ENCODE measurements around the gene ADAMTS16. TPM values are rescaled to one million over a fixed set of nuclear protein-coding genes. Genes with fewer than 3 reads are reported as not detected.

Gene ADAMTS16
- total and polyA plus RNA-seq, 2 experiments from 2014 or later: 2.8 to 15.4 TPM

DNA sequence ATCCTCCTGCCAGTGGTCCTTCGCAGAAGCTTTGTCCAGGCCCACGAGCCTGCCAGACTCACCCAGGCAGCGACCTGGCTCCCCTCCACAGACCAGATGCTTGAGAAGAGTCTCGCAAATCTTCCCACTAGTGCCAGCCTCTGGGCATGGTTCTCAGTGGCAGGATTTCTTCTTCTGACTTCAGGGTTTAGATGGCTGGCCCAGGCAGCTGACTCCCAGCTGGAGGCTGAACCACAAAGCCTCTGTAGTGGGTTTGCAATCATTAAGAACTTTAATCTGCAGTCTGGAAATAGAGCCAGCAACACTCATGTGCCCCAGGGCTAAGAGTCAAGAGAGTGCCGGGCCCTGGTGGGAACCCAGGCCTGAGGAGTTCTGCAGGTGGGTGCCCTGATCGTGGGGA lies 191.7 kb downstream of the ADAMTS16 start (continued):
- TF ChIP-seq, protein P1, sequence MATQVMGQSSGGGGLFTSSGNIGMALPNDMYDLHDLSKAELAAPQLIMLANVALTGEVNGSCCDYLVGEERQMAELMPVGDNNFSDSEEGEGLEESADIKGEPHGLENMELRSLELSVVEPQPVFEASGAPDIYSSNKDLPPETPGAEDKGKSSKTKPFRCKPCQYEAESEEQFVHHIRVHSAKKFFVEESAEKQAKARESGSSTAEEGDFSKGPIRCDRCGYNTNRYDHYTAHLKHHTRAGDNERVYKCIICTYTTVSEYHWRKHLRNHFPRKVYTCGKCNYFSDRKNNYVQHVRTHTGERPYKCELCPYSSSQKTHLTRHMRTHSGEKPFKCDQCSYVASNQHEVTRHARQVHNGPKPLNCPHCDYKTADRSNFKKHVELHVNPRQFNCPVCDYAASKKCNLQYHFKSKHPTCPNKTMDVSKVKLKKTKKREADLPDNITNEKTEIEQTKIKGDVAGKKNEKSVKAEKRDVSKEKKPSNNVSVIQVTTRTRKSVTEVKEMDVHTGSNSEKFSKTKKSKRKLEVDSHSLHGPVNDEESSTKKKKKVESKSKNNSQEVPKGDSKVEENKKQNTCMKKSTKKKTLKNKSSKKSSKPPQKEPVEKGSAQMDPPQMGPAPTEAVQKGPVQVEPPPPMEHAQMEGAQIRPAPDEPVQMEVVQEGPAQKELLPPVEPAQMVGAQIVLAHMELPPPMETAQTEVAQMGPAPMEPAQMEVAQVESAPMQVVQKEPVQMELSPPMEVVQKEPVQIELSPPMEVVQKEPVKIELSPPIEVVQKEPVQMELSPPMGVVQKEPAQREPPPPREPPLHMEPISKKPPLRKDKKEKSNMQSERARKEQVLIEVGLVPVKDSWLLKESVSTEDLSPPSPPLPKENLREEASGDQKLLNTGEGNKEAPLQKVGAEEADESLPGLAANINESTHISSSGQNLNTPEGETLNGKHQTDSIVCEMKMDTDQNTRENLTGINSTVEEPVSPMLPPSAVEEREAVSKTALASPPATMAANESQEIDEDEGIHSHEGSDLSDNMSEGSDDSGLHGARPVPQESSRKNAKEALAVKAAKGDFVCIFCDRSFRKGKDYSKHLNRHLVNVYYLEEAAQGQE (IDR thresholded peaks at IDR 0.05; ENCODE audit: unreplicated experiment): no peak

DNA sequence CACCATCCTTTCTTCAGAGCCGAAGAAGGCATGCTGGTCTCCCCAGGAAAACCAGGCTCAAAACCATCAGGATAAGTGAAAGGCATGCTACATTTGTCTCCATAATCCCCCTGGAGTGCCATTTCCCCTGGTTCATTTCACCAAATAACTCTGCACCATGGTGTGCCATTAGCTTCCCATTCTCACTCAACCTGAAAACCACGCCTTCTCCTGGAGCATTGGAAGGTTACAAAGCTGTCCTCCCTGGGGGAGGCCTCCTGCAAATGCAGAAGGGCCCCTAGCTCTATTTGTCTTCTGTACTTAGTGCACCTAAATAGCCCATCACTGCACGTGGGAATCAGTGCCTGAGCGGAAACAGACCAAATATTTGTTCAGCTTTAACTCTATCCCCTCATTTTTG lies 192.2 kb downstream of the ADAMTS16 start:
- H3F3A ChIP-seq (replicated peaks; ENCODE audit: low read depth): no peaks in the 10 kb centered on the region
- H3K4me1 Mint-ChIP-seq: peaks cover 33% of the 10 kb centered on the region
- peaks cover 8% of the 10 kb centered on the region; the same call in 1 of the 2 replicates for H3K9me2 ChIP-seq (ENCODE audit: insufficient read depth)
- no peak overlapping the region for H3K4me3 Mint-ChIP-seq
- H3K27ac Mint-ChIP-seq: no peak overlapping the region
- peaks cover 7% of the 10 kb centered on the region; the same call in 2 of the 3 replicates for H3K36me3 Mint-ChIP-seq (ENCODE audit: low read depth)
- DNase-seq (ENCODE audit: low spot score) (no peak), ATAC-seq (no peak)
- H3K27me3 Mint-ChIP-seq (ENCODE audit: insufficient read depth, low read depth, poor library complexity): peaks cover 9% of the 10 kb centered on the region
- H3K27ac ChIP-seq (ENCODE audit: low read depth): no peak overlapping the region
- no peaks in the 10 kb centered on the region for H3K79me2 ChIP-seq (replicated peaks; ENCODE audit: insufficient read depth)
- no peak overlapping the region for H3K4me2 ChIP-seq
- no peaks in the 10 kb centered on the region for H4K20me1 ChIP-seq (replicated peaks; ENCODE audit: insufficient read depth)
- H3K27me3 ChIP-seq (ENCODE audit: insufficient read depth): no peaks in the 10 kb centered on the region
- H2AFZ ChIP-seq: no peak overlapping the region
- no peak overlapping the region for H3K4me3 ChIP-seq
- no peaks in the 10 kb centered on the region for H3K36me3 ChIP-seq (ENCODE audit: insufficient read depth)
- no peaks in the 10 kb centered on the region; the same call in 1 of the 3 replicates for H3K9me3 Mint-ChIP-seq
- H3K4me1 ChIP-seq (ENCODE audit: insufficient read depth): peaks cover 20% of the 10 kb centered on the region
- TF ChIP-seq CREB1 (CRISPR knock-in tag; IDR thresholded peaks at IDR 0.05; ENCODE audit: low read depth) (no peak), NANOG (IDR thresholded peaks at IDR 0.05; ENCODE audit: borderline replicate concordance) (no peak), STAT1 (IDR thresholded peaks at IDR 0.05; ENCODE audit: unreplicated experiment) (no peak), ZNF331 (CRISPR knock-in tag; IDR thresholded peaks at IDR 0.05; ENCODE audit: low read depth) (no peak), EZH2phosphoT487 (IDR thresholded peaks at IDR 0.05; ENCODE audit: unreplicated experiment) (no peak), EZH2 (IDR thresholded peaks at IDR 0.05; ENCODE audit: low read depth, unreplicated experiment) (no peak)
- TF ChIP-seq, protein P2, sequence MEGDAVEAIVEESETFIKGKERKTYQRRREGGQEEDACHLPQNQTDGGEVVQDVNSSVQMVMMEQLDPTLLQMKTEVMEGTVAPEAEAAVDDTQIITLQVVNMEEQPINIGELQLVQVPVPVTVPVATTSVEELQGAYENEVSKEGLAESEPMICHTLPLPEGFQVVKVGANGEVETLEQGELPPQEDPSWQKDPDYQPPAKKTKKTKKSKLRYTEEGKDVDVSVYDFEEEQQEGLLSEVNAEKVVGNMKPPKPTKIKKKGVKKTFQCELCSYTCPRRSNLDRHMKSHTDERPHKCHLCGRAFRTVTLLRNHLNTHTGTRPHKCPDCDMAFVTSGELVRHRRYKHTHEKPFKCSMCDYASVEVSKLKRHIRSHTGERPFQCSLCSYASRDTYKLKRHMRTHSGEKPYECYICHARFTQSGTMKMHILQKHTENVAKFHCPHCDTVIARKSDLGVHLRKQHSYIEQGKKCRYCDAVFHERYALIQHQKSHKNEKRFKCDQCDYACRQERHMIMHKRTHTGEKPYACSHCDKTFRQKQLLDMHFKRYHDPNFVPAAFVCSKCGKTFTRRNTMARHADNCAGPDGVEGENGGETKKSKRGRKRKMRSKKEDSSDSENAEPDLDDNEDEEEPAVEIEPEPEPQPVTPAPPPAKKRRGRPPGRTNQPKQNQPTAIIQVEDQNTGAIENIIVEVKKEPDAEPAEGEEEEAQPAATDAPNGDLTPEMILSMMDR (conservative IDR thresholded peaks at IDR 0.05; ENCODE audit: low read depth in 2 of 2): no peak
- TF ChIP-seq, protein P3, sequence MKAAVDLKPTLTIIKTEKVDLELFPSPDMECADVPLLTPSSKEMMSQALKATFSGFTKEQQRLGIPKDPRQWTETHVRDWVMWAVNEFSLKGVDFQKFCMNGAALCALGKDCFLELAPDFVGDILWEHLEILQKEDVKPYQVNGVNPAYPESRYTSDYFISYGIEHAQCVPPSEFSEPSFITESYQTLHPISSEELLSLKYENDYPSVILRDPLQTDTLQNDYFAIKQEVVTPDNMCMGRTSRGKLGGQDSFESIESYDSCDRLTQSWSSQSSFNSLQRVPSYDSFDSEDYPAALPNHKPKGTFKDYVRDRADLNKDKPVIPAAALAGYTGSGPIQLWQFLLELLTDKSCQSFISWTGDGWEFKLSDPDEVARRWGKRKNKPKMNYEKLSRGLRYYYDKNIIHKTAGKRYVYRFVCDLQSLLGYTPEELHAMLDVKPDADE (IDR thresholded peaks at IDR 0.05): no peak
- TF ChIP-seq, protein P4, sequence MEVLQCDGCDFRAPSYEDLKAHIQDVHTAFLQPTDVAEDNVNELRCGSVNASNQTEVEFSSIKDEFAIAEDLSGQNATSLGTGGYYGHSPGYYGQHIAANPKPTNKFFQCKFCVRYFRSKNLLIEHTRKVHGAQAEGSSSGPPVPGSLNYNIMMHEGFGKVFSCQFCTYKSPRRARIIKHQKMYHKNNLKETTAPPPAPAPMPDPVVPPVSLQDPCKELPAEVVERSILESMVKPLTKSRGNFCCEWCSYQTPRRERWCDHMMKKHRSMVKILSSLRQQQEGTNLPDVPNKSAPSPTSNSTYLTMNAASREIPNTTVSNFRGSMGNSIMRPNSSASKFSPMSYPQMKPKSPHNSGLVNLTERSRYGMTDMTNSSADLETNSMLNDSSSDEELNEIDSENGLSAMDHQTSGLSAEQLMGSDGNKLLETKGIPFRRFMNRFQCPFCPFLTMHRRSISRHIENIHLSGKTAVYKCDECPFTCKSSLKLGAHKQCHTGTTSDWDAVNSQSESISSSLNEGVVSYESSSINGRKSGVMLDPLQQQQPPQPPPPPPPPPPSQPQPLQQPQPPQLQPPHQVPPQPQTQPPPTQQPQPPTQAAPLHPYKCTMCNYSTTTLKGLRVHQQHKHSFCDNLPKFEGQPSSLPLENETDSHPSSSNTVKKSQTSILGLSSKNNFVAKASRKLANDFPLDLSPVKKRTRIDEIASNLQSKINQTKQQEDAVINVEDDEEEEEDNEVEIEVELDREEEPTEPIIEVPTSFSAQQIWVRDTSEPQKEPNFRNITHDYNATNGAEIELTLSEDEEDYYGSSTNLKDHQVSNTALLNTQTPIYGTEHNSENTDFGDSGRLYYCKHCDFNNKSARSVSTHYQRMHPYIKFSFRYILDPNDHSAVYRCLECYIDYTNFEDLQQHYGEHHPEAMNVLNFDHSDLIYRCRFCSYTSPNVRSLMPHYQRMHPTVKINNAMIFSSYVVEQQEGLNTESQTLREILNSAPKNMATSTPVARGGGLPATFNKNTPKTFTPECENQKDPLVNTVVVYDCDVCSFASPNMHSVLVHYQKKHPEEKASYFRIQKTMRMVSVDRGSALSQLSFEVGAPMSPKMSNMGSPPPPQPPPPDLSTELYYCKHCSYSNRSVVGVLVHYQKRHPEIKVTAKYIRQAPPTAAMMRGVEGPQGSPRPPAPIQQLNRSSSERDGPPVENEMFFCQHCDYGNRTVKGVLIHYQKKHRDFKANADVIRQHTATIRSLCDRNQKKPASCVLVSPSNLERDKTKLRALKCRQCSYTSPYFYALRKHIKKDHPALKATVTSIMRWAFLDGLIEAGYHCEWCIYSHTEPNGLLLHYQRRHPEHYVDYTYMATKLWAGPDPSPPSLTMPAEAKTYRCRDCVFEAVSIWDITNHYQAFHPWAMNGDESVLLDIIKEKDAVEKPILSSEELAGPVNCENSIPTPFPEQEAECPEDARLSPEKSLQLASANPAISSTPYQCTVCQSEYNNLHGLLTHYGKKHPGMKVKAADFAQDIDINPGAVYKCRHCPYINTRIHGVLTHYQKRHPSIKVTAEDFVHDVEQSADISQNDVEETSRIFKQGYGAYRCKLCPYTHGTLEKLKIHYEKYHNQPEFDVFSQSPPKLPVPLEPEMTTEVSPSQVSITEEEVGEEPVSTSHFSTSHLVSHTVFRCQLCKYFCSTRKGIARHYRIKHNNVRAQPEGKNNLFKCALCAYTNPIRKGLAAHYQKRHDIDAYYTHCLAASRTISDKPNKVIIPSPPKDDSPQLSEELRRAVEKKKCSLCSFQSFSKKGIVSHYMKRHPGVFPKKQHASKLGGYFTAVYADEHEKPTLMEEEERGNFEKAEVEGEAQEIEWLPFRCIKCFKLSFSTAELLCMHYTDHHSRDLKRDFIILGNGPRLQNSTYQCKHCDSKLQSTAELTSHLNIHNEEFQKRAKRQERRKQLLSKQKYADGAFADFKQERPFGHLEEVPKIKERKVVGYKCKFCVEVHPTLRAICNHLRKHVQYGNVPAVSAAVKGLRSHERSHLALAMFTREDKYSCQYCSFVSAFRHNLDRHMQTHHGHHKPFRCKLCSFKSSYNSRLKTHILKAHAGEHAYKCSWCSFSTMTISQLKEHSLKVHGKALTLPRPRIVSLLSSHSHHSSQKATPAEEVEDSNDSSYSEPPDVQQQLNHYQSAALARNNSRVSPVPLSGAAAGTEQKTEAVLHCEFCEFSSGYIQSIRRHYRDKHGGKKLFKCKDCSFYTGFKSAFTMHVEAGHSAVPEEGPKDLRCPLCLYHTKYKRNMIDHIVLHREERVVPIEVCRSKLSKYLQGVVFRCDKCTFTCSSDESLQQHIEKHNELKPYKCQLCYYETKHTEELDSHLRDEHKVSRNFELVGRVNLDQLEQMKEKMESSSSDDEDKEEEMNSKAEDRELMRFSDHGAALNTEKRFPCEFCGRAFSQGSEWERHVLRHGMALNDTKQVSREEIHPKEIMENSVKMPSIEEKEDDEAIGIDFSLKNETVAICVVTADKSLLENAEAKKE (CRISPR knock-in tag; IDR thresholded peaks at IDR 0.05): no peak
